HFFc6 (cell line): Measurements from ENCODE around the gene TRIM2. TPM values are rescaled to one million over a fixed set of nuclear protein-coding genes. Genes with fewer than 3 reads are reported as not detected.

ENCODE experiments used
- DNase-seq: peaks from one replicate; pipeline ENCODE4 v3.0.0-alpha.2; 2018
- H3K27ac Mint-ChIP-seq: 2 replicates; pipeline ENCODE4 v1.8.0; 2020; ENCODE audit warnings: mild to moderate bottlenecking, mixed read lengths
- H3K27me3 Mint-ChIP-seq: 2 replicates; pipeline ENCODE4 v1.8.0; 2021; ENCODE audit warnings: mild to moderate bottlenecking, moderate library complexity, mixed read lengths; ENCODE audit not compliant: insufficient read depth
- H3K36me3 Mint-ChIP-seq: 2 replicates; pipeline ENCODE4 v1.8.0; 2021; ENCODE audit warnings: low read depth, mixed read lengths
- H3K4me1 Mint-ChIP-seq: 2 replicates; pipeline ENCODE4 v1.8.0; 2020; ENCODE audit warnings: low read depth, mixed read lengths
- H3K4me3 Mint-ChIP-seq: 2 replicates; pipeline ENCODE4 v1.8.0; 2020; ENCODE audit warnings: mild to moderate bottlenecking, moderate library complexity, mixed read lengths
- H3K9me3 Mint-ChIP-seq: 2 replicates; pipeline ENCODE4 v1.8.0; 2020; ENCODE audit warnings: mild to moderate bottlenecking, mixed read lengths
- total RNA-seq, 6 experiments: library from RNA; stranded (reverse); fragmentation: NEBNext Ultra II Directional; extraction: Animal tissue kit (Norgen Biotek cat#: 25700); gene quantifications; 2 replicates in 1 of 6; 3 replicates in 5 of 6; pipeline ENCODE4 v1.2.3, GENCODE V29; 2021
- TF ChIP-seq, protein P1 (sequence below): fragments of 200-600 bp; sonication (generic); IDR thresholded peaks from 2 replicates; pipeline ENCODE4 v1.5.0; 2021; ENCODE audit warnings: antibody characterized with exemption, mild to moderate bottlenecking

Gene TRIM2
- total RNA-seq, 6 experiments from 2014 or later: 32.3 to 39.6 (median 34.9) TPM

DNA sequence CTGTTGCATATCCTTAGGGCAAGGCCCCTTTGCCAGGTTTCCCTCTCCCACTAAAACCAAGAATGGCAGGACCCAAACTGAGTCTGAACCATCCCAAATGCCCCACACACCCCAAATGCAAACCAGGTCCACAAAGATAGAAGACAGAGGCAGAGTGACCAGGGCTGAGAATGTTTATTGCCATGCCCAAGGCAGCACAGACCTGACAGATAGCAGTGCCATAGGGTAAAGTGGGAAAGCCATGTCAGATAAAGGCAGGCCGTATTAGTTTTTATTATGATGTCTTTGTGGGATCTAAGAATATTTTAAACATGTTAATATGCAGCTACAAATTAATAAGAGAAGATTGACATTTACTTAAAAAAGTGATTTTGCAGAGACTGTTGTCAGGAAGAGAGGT, 110.7 kb downstream of the TRIM2 start:
- H3K27me3 Mint-ChIP-seq: no peaks in the 10 kb centered on the region
- TF ChIP-seq, protein P1, sequence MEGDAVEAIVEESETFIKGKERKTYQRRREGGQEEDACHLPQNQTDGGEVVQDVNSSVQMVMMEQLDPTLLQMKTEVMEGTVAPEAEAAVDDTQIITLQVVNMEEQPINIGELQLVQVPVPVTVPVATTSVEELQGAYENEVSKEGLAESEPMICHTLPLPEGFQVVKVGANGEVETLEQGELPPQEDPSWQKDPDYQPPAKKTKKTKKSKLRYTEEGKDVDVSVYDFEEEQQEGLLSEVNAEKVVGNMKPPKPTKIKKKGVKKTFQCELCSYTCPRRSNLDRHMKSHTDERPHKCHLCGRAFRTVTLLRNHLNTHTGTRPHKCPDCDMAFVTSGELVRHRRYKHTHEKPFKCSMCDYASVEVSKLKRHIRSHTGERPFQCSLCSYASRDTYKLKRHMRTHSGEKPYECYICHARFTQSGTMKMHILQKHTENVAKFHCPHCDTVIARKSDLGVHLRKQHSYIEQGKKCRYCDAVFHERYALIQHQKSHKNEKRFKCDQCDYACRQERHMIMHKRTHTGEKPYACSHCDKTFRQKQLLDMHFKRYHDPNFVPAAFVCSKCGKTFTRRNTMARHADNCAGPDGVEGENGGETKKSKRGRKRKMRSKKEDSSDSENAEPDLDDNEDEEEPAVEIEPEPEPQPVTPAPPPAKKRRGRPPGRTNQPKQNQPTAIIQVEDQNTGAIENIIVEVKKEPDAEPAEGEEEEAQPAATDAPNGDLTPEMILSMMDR: no peak
- H3K27ac Mint-ChIP-seq: no peak overlapping the region
- peaks cover 4% of the 10 kb centered on the region; the same call in 1 of the 2 replicates for H3K36me3 Mint-ChIP-seq
- peaks cover 11% of the 10 kb centered on the region; the same call in 1 of the 2 replicates for H3K4me1 Mint-ChIP-seq
- no peak for DNase-seq
- H3K9me3 Mint-ChIP-seq: no peaks in the 10 kb centered on the region
- H3K4me3 Mint-ChIP-seq: no peak overlapping the region

DNA sequence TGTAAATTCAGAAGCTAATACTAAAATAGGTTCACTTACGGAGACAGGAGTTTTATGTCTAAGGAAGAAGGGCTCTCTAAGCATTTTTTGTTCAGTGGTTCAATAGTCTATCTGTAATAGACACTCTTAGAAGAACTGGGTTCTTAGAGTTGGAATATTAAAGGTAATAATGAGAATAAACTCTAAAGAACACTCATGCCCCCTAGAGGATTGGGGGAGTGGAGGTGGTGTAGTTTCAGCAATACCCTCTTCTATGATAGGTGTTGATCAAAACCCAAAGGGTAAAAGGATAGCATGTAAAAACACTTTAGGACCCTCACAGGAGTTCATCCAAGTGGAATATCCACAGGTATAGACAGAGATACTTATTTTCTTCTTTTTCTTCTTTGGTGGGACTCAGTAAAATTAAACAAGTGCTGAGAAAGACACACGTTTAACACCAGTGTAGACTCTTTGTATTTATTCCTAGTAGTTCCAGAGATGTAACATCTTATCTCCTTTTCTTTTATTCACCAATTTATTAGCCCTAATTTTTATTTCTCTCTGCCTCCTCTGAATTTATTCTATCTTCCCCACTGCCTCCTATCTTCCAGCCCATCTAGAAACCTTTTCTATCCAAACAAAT, 114.6 kb downstream of the TRIM2 start:
- Mint-ChIP-seq H3K4me1 (peaks cover 11% of the 10 kb centered on the region; the same call in 1 of the 2 replicates), H3K36me3 (peaks cover 9% of the 10 kb centered on the region; the same call in 1 of the 2 replicates), H3K27me3 (no peaks in the 10 kb centered on the region), H3K27ac (no peak overlapping the region), H3K9me3 (no peaks in the 10 kb centered on the region), H3K4me3 (no peak overlapping the region)
- DNase-seq: peak; percentile 37
- TF ChIP-seq, protein P1: peak; percentile 87

DNA sequence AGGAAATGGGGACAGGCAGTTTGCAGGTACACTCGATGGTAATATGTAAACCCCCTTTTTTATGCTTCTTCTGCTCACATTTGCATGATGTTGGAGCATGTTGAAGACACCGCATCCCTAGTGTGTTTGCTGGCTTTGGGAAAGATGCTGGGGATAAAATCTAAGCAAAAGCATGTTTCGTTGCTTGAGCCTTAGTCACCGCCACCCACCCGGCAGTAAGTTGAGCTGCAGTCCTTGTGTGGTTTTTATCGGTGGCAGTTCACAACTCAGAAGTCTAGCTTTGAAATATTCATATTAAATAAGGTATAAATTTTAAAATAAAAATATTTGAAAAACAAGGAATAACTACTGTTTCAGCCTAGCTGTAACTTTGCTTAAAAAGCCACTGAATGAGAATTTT, 118.5 kb downstream of the TRIM2 start:
- Mint-ChIP-seq H3K27ac (no peak overlapping the region), H3K36me3 (peaks cover 5% of the 10 kb centered on the region; the same call in 1 of the 2 replicates), H3K27me3 (no peaks in the 10 kb centered on the region), H3K4me3 (no peak overlapping the region), H3K9me3 (no peaks in the 10 kb centered on the region), H3K4me1 (peaks cover 4% of the 10 kb centered on the region; the same call in 1 of the 2 replicates)
- peak; percentile 18 for DNase-seq
- TF ChIP-seq, protein P1: no peak

DNA sequence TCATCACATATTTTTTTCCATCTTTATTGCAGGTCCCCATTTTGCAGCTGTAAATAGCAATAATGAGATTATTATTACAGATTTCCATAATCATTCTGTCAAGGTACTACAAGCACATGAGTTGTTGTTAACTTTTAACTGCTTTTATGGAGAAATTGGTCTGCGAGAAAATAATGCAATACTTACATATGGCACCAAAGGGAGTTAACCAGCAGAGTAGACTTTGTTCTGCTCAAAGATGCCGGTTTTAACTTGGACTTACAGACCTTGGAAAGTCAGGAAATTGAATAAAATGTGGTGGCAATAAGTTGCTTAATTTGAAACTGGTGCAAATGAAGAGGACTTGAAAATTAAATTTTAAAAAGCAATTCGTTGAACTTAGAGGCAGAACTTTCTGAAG, 119.8 kb downstream of the TRIM2 start:
- H3K4me1 Mint-ChIP-seq: peaks cover 4% of the 10 kb centered on the region; the same call in 1 of the 2 replicates
- H3K36me3 Mint-ChIP-seq: peaks cover 5% of the 10 kb centered on the region
- H3K27ac Mint-ChIP-seq: no peak overlapping the region
- no peak for DNase-seq
- H3K9me3 Mint-ChIP-seq: no peaks in the 10 kb centered on the region
- TF ChIP-seq, protein P1: no peak
- H3K27me3 Mint-ChIP-seq: no peaks in the 10 kb centered on the region
- no peak overlapping the region for H3K4me3 Mint-ChIP-seq

DNA sequence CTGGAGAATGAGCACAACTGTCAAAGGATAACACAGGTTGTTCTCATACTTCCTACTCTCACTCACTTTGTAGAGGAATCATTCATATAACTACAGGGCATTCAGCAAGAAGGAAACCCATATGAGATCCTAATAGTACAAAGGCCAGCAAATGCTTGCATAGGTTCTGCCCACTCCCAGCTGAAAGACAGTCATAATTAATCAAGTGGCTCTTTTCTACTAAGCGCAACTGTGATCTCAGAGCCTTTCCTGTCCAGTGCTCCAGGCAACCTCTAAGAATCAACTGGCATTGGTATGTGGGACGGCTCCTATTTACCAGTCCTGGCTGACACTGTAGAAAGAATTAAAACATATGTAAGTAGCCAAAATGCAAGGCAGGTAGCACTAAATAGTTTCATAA, 121.3 kb downstream of the TRIM2 start:
- no peaks in the 10 kb centered on the region for H3K27me3 Mint-ChIP-seq
- H3K4me1 Mint-ChIP-seq: peaks cover 4% of the 10 kb centered on the region; the same call in 1 of the 2 replicates
- TF ChIP-seq, protein P1: no peak
- H3K36me3 Mint-ChIP-seq: peaks cover 10% of the 10 kb centered on the region
- no peaks in the 10 kb centered on the region for H3K9me3 Mint-ChIP-seq
- no peak overlapping the region for H3K27ac Mint-ChIP-seq
- H3K4me3 Mint-ChIP-seq: no peak overlapping the region
- DNase-seq: no peak
